ENCODE measurements around the gene OR8B12. TPM values are rescaled to one million over a fixed set of nuclear protein-coding genes. Genes with fewer than 3 reads are reported as not detected.

The OR8B12 gene, protein sequence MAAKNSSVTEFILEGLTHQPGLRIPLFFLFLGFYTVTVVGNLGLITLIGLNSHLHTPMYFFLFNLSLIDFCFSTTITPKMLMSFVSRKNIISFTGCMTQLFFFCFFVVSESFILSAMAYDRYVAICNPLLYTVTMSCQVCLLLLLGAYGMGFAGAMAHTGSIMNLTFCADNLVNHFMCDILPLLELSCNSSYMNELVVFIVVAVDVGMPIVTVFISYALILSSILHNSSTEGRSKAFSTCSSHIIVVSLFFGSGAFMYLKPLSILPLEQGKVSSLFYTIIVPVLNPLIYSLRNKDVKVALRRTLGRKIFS
- not detected for total RNA-seq
- not detected for polyA plus RNA-seq
- not detected for total RNA-seq

DNA sequence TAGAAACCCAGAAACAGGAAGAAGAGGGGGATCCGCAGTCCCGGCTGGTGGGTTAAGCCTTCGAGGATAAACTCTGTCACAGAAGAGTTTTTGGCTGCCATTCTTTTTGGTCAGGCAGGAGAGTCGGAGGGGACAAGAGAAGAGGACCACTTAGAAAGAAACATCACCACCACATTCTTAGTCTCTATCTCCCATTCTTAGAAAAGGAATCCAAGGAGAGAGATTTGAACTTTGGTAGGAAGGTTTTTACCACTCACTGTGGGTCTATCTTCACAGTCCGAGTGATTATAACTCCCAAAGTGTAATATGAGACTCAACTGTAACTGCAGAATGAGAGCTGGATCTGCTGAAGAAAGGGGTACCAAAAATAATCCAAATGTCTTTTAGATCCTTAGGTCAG, at the start of gene OR8B12:
TSS of gene OR8B12 (minus strand) at position 101 of the 400 bp plus-strand sequence. CDS start at position 101, 0 bp downstream.
- intact Hi-C loops (cut with micrococcal nuclease), result no loop called here
- Histone ChIP-seq H3K36me3 (ENCODE audit: control insufficient read depth in 2 of 3, insufficient read depth in 3 of 3, low read length in 3 of 3) (no peaks in the 10 kb centered on the region), H3K4me1 (ENCODE audit: control insufficient read depth in 2 of 2, insufficient read depth in 2 of 2, low read length in 2 of 2) (no peaks in the 10 kb centered on the region), H3K9me3 (ENCODE audit: control insufficient read depth in 2 of 3, low read length in 3 of 3) (no peaks in the 10 kb centered on the region), H3K27ac (ENCODE audit: low read depth, low read length) (no peak within 1 kb of the TSS), H3K4me3 (ENCODE audit: low read length) (no peak within 1 kb of the TSS), H3K27me3 (ENCODE audit: control insufficient read depth in 2 of 2, insufficient read depth in 2 of 2, low read length in 2 of 2) (no peaks in the 10 kb centered on the region)
- no peaks in the 10 kb centered on the region for H3K36me3 Mint-ChIP-seq
- POLR2A ChIA-PET, result no interaction called here
- no peak within 1 kb of the TSS for H3K4me3 Mint-ChIP-seq
- ATAC-seq, result no peak
- peaks cover 0 to 7% (median 0%) of the 10 kb centered on the region in 11 donors for H3K9me3 Mint-ChIP-seq
- CTCF ChIA-PET, result no interaction called here
- DNase-seq, result no peak
- no peaks in the 10 kb centered on the region for H3K4me1 Mint-ChIP-seq
- H3K27me3 Mint-ChIP-seq, result peaks cover 11 to 51% (median 47%) of the 10 kb centered on the region in 5 donors
- no peak within 1 kb of the TSS for H3K27ac Mint-ChIP-seq

DNA sequence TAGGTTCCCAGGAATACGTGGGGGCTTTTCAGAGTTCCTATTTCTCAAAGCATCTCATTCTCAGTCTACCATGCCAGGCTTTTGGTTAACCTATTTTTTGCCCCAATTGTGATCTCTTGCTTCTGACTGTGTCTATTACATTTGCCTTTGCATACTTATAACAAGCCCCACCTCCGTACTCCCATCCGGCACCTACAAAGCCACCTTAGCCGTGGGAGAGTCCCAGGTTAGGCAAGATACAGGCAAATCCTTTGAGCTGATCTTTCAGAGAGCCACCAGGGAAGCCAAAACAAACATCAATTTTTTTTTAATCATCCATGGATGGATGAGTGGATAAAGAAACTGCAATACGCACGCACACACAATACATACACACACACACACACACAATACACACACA, 49.2 kb upstream of the OR8B12 start:
- ATAC-seq, result no peak
- H3K4me3 Mint-ChIP-seq, result no peak overlapping the region
- no peaks in the 10 kb centered on the region for H3K36me3 Mint-ChIP-seq
- no peak overlapping the region for H3K27ac ChIP-seq (ENCODE audit: low read depth, low read length)
- H3K36me3 ChIP-seq (ENCODE audit: control insufficient read depth in 2 of 3, insufficient read depth in 3 of 3, low read length in 3 of 3), result no peaks in the 10 kb centered on the region
- no peak for DNase-seq
- H3K27me3 ChIP-seq (ENCODE audit: control insufficient read depth in 2 of 2, insufficient read depth in 2 of 2, low read length in 2 of 2), result peaks cover 0 to 3% of the 10 kb centered on the region in 2 donors
- H3K4me1 Mint-ChIP-seq, result no peaks in the 10 kb centered on the region
- intact Hi-C loops (cut with micrococcal nuclease), result no loop called here
- ChIA-PET CTCF (no interaction called here), POLR2A (no interaction called here)
- no peak overlapping the region for H3K27ac Mint-ChIP-seq
- no peak overlapping the region for H3K4me3 ChIP-seq (ENCODE audit: low read length)
- no peaks in the 10 kb centered on the region for H3K4me1 ChIP-seq (ENCODE audit: control insufficient read depth in 2 of 2, insufficient read depth in 2 of 2, low read length in 2 of 2)
- H3K27me3 Mint-ChIP-seq, result peaks cover 27 to 49% (median 32%) of the 10 kb centered on the region in 5 donors
- no peaks in the 10 kb centered on the region for H3K9me3 ChIP-seq (ENCODE audit: control insufficient read depth in 2 of 3, low read length in 3 of 3)
- no peaks in the 10 kb centered on the region for H3K9me3 Mint-ChIP-seq

DNA sequence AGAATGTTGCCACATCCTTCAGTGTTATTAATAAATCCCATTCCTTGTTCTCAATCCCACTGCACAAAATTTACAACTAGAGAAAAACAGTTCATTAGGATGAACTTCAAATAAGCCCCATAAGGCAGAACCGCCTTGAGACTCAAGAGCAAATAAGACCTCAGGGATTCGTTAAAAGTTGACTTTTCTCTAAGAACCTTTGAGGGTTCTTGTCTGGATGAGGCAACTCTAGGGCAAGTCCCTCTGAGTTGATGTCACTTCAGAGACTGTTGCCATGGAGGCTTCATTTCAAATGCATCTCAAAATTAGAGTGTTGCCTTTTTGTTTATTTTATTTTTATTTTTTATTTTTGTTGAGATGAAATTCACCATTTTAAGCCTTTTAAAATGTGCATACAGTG, 48.0 kb upstream of the OR8B12 start:
- no peak for ATAC-seq
- POLR2A ChIA-PET, result no interaction called here
- no peaks in the 10 kb centered on the region for H3K27me3 ChIP-seq (ENCODE audit: control insufficient read depth in 2 of 2, insufficient read depth in 2 of 2, low read length in 2 of 2)
- Mint-ChIP-seq H3K36me3 (no peaks in the 10 kb centered on the region), H3K27me3 (peaks cover 27 to 49% (median 32%) of the 10 kb centered on the region in 5 donors), H3K4me1 (no peaks in the 10 kb centered on the region), H3K9me3 (no peaks in the 10 kb centered on the region), H3K4me3 (no peak overlapping the region), H3K27ac (no peak overlapping the region)
- CTCF ChIA-PET, result no interaction called here
- H3K4me3 ChIP-seq (ENCODE audit: low read length), result no peak overlapping the region
- H3K4me1 ChIP-seq (ENCODE audit: control insufficient read depth in 2 of 2, insufficient read depth in 2 of 2, low read length in 2 of 2), result no peaks in the 10 kb centered on the region
- H3K9me3 ChIP-seq (ENCODE audit: control insufficient read depth in 2 of 3, low read length in 3 of 3), result no peaks in the 10 kb centered on the region
- intact Hi-C loops (cut with micrococcal nuclease), result no loop called here
- DNase-seq, result no peak
- no peaks in the 10 kb centered on the region for H3K36me3 ChIP-seq (ENCODE audit: control insufficient read depth in 2 of 3, insufficient read depth in 3 of 3, low read length in 3 of 3)
- H3K27ac ChIP-seq (ENCODE audit: low read depth, low read length), result no peak overlapping the region

DNA sequence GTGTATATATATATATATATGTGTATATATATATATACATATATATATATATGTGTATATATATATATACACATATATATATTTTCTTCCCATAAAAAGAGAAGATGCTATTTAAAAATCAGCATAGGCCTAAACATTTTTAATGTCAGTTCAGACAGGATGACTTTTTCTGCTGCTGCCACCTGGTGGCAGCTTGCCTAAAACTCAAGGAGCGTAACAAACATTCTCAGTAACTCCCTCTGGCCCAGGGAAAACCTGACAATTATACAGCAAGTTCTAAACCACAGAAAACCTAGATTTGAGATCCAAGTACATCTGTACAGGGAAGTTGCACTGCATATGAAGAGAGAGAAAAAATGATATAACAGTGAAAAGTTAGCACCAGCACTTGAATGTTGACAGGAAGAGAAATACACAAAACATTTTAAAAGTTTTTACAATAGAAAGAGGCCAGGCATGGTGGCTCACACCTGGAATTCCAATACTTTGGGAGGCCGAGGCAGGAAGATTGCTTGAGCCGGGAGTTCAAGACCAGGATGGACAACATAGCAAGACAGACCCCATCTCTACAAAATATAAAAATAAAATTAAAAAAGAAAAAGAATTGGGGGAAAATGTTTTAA, 42.9 kb upstream of the OR8B12 start:
- no peak overlapping the region for H3K27ac Mint-ChIP-seq
- POLR2A ChIA-PET, result no interaction called here

DNA sequence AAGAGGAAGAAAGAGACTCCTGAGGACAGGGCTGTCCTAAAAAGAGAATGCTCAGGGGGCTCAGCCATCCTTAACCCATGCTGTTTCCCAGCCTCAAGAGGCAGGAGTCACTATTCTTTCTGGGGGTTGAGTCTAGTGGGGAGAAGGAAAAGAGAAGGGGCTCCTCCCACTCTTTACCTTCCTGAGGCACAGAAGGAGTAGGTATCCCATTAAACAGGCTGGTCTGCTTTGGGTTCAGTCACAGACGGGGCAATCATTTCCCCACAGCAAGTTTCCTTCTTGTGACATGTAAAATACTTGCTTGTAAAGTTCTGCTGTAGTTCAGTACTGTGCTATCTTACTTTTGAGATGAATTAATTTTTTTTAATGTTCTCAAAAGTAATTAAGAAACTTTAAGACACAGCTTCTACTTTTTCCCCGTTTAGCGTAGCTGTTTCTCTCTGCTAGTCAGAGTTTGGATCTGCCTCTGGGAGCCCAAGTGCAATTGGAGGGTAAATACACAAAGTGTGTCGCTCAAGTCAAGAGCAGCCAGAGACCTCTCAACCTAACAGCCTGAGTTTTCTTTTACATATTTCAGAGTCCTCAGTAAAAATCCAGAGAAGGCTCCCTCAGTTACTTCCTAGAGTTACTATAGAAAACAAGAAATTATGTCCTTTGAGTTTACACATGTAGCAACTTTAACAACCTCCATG, 41.4 kb upstream of the OR8B12 start:
- no peak for ATAC-seq
- Mint-ChIP-seq H3K4me1 (peaks cover 0 to 2% (median 0%) of the 10 kb centered on the region in 7 donors), H3K9me3 (no peaks in the 10 kb centered on the region), H3K4me3 (no peak overlapping the region), H3K27ac (no peak overlapping the region), H3K36me3 (no peaks in the 10 kb centered on the region), H3K27me3 (peaks cover 14 to 35% (median 24%) of the 10 kb centered on the region in 5 donors)
- no peaks in the 10 kb centered on the region for H3K36me3 ChIP-seq (ENCODE audit: control insufficient read depth in 2 of 3, insufficient read depth in 3 of 3, low read length in 3 of 3)
- no peak overlapping the region for H3K27ac ChIP-seq (ENCODE audit: low read depth, low read length)
- DNase-seq, result no peak
- intact Hi-C loops (cut with micrococcal nuclease), result loop anchor here in 1 of 2 donors (5.0 kb wide), 1 partner anchor 513 kb away; no protein-coding TSS in a partner anchor
- no peaks in the 10 kb centered on the region for H3K4me1 ChIP-seq (ENCODE audit: control insufficient read depth in 2 of 2, insufficient read depth in 2 of 2, low read length in 2 of 2)
- no peaks in the 10 kb centered on the region for H3K9me3 ChIP-seq (ENCODE audit: control insufficient read depth in 2 of 3, low read length in 3 of 3)
- POLR2A ChIA-PET, result no interaction called here
- H3K27me3 ChIP-seq (ENCODE audit: control insufficient read depth in 2 of 2, insufficient read depth in 2 of 2, low read length in 2 of 2), result no peaks in the 10 kb centered on the region
- no peak overlapping the region for H3K4me3 ChIP-seq (ENCODE audit: low read length)
- CTCF ChIA-PET, result interaction anchor here (1.1 to 1.5 kb wide), 3 partner anchors 8 to 169 kb away, joined by 3 read pairs; no protein-coding TSS in a partner anchor

More for the DNA sequence above, 42.9 kb upstream of the OR8B12 start:
- CTCF ChIA-PET, result interaction anchor here (0.7 to 1.5 kb wide), 4 partner anchors 9 to 517 kb away, joined by 3 read pairs; no protein-coding TSS in a partner anchor
- H3K4me3 Mint-ChIP-seq, result no peak overlapping the region
- no peaks in the 10 kb centered on the region for H3K36me3 ChIP-seq (ENCODE audit: control insufficient read depth in 2 of 3, insufficient read depth in 3 of 3, low read length in 3 of 3)
- no peaks in the 10 kb centered on the region for H3K9me3 Mint-ChIP-seq
- ATAC-seq (peak; percentile 45), DNase-seq (peak in 7 of 9 donors; percentile 7 to 35 (median 24))
- no peak overlapping the region for H3K4me3 ChIP-seq (ENCODE audit: low read length)
- H3K4me1 ChIP-seq (ENCODE audit: control insufficient read depth in 2 of 2, insufficient read depth in 2 of 2, low read length in 2 of 2), result no peaks in the 10 kb centered on the region
- H3K4me1 Mint-ChIP-seq, result peaks cover 0 to 2% (median 0%) of the 10 kb centered on the region in 7 donors
- H3K36me3 Mint-ChIP-seq, result no peaks in the 10 kb centered on the region
- no peaks in the 10 kb centered on the region for H3K9me3 ChIP-seq (ENCODE audit: control insufficient read depth in 2 of 3, low read length in 3 of 3)
- intact Hi-C loops (cut with micrococcal nuclease), result loop anchor here (1.0 to 5.0 kb wide), 4 partner anchors 171 to 515 kb away; no protein-coding TSS in a partner anchor
- no peak overlapping the region for H3K27ac ChIP-seq (ENCODE audit: low read depth, low read length)
- peaks cover 17 to 39% (median 27%) of the 10 kb centered on the region in 5 donors for H3K27me3 Mint-ChIP-seq
- no peaks in the 10 kb centered on the region for H3K27me3 ChIP-seq (ENCODE audit: control insufficient read depth in 2 of 2, insufficient read depth in 2 of 2, low read length in 2 of 2)

DNA sequence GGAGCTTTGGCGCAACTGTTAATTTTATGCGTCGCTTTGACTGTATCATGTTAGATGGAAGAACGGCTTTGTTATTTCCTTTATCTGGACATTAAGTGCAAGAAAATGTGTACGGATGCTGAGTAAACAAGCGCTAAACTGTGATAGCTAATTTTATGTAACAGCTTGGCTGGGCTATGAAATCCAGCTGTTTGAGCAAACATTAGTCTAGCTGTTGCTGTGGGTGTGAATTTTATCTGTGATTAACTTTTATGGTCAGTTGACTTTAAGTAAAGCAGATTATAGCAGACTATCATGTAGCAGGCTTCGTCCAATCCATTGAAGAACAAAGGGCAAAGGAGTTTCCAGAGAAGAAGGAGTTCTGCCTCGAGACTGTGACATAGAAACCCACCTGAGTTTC, 40.3 kb upstream of the OR8B12 start:
- Mint-ChIP-seq H3K9me3 (no peaks in the 10 kb centered on the region), H3K4me3 (no peak overlapping the region), H3K4me1 (peaks cover 0 to 2% (median 0%) of the 10 kb centered on the region in 7 donors), H3K27ac (no peak overlapping the region), H3K36me3 (no peaks in the 10 kb centered on the region), H3K27me3 (peaks cover 11 to 30% (median 22%) of the 10 kb centered on the region in 5 donors)
- no peaks in the 10 kb centered on the region for H3K4me1 ChIP-seq (ENCODE audit: control insufficient read depth in 2 of 2, insufficient read depth in 2 of 2, low read length in 2 of 2)
- POLR2A ChIA-PET, result no interaction called here
- H3K9me3 ChIP-seq (ENCODE audit: control insufficient read depth in 2 of 3, low read length in 3 of 3), result no peaks in the 10 kb centered on the region
- no peak overlapping the region for H3K4me3 ChIP-seq (ENCODE audit: low read length)
- no peaks in the 10 kb centered on the region for H3K27me3 ChIP-seq (ENCODE audit: control insufficient read depth in 2 of 2, insufficient read depth in 2 of 2, low read length in 2 of 2)
- ATAC-seq (no peak), DNase-seq (no peak)
- no peaks in the 10 kb centered on the region for H3K36me3 ChIP-seq (ENCODE audit: control insufficient read depth in 2 of 3, insufficient read depth in 3 of 3, low read length in 3 of 3)
- CTCF ChIA-PET, result no interaction called here
- H3K27ac ChIP-seq (ENCODE audit: low read depth, low read length), result no peak overlapping the region
- intact Hi-C loops (cut with micrococcal nuclease), result no loop called here
